Measurements from ENCODE around the gene FCHO2. TPM values are rescaled to one million over a fixed set of nuclear protein-coding genes. Genes with fewer than 3 reads are reported as not detected.

Gene FCHO2
- total and polyA plus RNA-seq, 10 of the 15 experiments (the other 5 are each of a cell fraction or from before 2014, with no cell fraction given): 0.05 to 1.4 (median 0.18) TPM

DNA sequence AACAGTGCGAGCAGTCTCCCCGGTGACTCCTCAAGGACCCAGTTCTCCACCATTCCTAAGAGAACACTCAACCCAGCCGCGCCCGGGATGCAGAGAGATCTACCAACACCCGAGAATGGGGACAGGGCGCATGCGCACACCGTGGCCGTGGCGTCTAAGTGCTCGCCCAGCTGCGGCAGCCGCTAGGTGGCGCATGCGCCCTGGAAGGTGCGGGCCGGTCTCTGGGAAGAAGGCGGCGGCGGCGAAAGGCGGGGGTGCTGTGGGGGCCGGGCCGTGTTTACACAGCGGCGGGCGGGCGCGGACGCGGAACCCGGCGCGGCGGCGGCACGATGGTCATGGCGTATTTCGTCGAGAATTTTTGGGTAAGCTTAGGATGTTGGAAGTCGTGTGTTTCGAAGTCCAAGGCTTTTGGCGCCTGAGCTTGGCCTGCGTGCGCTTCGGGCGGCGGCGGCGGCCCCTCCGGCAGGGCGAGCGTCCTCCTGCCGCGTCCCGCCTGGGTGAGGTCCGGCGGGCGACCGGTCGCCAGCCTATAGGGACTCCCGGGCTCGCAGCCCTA is at the start of gene FCHO2 (continued):
- TF ChIP-seq ZNF207 (IDR thresholded peaks at IDR 0.05; ENCODE audit: borderline replicate concordance) (peak; percentile 30; the same call in 1 of the 2 replicates), KLF5 (IDR thresholded peaks at IDR 0.05; ENCODE audit: partially characterized antibody) (no peak), RB1 (IDR thresholded peaks at IDR 0.05; ENCODE audit: borderline replicate concordance) (peak; percentile 59; the same call in 1 of the 2 replicates), ZNF217 (IDR thresholded peaks at IDR 0.05) (0 out of 2 replicates have a peak, but pooled peaks have one; percentile 34), RAD21 (IDR thresholded peaks at IDR 0.05; ENCODE audit: insufficient read depth, low read depth, low read length) (peak; percentile 57), YY1 (IDR thresholded peaks at IDR 0.05; ENCODE audit: low read depth, low read length) (peak; percentile 57; the same call in 1 of the 2 replicates), CBFB (IDR thresholded peaks at IDR 0.05; ENCODE audit: low read depth) (no peak), DPF2 (IDR thresholded peaks at IDR 0.05) (0 out of 2 replicates have a peak, but pooled peaks have one; percentile 55), PAX5 (IDR thresholded peaks at IDR 0.05; ENCODE audit: borderline replicate concordance, low read depth, low read length) (0 out of 2 replicates have a peak, but pooled peaks have one; percentile 7), BHLHE40 (IDR thresholded peaks at IDR 0.05; ENCODE audit: borderline replicate concordance in 1 of 2, low read depth in 2 of 2, low read length in 1 of 2) (peak; percentile 25 to 40; a peak in 1 of 4 replicates), NRF1 (conservative IDR thresholded peaks at IDR 0.05; ENCODE audit: low read depth, low read length) (peak; percentile 62), SMARCA5 (IDR thresholded peaks at IDR 0.05) (peak; percentile 71; the same call in 1 of the 2 replicates), ATF7 (IDR thresholded peaks at IDR 0.05; ENCODE audit: low read depth) (no peak), MEF2A (IDR thresholded peaks at IDR 0.05; ENCODE audit: insufficient read depth, low read depth, low read length) (no peak), IKZF1 (conservative IDR thresholded peaks at IDR 0.05) (peak; percentile 93), CREB1 (IDR thresholded peaks at IDR 0.05; ENCODE audit: low read depth) (no peak), FOXM1 (IDR thresholded peaks at IDR 0.05; ENCODE audit: low read depth, low read length) (no peak)
- TF ChIP-seq, protein P1, sequence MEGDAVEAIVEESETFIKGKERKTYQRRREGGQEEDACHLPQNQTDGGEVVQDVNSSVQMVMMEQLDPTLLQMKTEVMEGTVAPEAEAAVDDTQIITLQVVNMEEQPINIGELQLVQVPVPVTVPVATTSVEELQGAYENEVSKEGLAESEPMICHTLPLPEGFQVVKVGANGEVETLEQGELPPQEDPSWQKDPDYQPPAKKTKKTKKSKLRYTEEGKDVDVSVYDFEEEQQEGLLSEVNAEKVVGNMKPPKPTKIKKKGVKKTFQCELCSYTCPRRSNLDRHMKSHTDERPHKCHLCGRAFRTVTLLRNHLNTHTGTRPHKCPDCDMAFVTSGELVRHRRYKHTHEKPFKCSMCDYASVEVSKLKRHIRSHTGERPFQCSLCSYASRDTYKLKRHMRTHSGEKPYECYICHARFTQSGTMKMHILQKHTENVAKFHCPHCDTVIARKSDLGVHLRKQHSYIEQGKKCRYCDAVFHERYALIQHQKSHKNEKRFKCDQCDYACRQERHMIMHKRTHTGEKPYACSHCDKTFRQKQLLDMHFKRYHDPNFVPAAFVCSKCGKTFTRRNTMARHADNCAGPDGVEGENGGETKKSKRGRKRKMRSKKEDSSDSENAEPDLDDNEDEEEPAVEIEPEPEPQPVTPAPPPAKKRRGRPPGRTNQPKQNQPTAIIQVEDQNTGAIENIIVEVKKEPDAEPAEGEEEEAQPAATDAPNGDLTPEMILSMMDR (IDR thresholded peaks at IDR 0.05 in 2 of 3, conservative IDR thresholded peaks at IDR 0.05 in 1 of 3; ENCODE audit: control insufficient read depth in 2 of 3, extremely low read depth in 1 of 3, insufficient read depth in 1 of 3, low read depth in 3 of 3, low read length in 3 of 3): peak; percentile 73 to 90 (median 83)
- TF ChIP-seq, protein P2, sequence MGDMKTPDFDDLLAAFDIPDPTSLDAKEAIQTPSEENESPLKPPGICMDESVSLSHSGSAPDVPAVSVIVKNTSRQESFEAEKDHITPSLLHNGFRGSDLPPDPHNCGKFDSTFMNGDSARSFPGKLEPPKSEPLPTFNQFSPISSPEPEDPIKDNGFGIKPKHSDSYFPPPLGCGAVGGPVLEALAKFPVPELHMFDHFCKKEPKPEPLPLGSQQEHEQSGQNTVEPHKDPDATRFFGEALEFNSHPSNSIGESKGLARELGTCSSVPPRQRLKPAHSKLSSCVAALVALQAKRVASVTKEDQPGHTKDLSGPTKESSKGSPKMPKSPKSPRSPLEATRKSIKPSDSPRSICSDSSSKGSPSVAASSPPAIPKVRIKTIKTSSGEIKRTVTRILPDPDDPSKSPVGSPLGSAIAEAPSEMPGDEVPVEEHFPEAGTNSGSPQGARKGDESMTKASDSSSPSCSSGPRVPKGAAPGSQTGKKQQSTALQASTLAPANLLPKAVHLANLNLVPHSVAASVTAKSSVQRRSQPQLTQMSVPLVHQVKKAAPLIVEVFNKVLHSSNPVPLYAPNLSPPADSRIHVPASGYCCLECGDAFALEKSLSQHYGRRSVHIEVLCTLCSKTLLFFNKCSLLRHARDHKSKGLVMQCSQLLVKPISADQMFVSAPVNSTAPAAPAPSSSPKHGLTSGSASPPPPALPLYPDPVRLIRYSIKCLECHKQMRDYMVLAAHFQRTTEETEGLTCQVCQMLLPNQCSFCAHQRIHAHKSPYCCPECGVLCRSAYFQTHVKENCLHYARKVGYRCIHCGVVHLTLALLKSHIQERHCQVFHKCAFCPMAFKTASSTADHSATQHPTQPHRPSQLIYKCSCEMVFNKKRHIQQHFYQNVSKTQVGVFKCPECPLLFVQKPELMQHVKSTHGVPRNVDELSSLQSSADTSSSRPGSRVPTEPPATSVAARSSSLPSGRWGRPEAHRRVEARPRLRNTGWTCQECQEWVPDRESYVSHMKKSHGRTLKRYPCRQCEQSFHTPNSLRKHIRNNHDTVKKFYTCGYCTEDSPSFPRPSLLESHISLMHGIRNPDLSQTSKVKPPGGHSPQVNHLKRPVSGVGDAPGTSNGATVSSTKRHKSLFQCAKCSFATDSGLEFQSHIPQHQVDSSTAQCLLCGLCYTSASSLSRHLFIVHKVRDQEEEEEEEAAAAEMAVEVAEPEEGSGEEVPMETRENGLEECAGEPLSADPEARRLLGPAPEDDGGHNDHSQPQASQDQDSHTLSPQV (IDR thresholded peaks at IDR 0.05): no peak

All from GM12878 (cell line).